Neuronal stem cell (in vitro differentiated cells): Measurements from ENCODE around the gene RAP1GAP.

Experiments
- DNase-seq: peaks from one replicate; pipeline ENCODE4 v3.0.0-alpha.2; 2013; ENCODE audit warnings: low spot score
- H2AFZ ChIP-seq: one replicate; pipeline ENCODE4 v1.6.1; 2013; ENCODE audit warnings: mild to moderate bottlenecking, low read length, inconsistent platforms
- H2AK5ac ChIP-seq: 2 replicates; pipeline ENCODE4 v1.6.1; 2013; ENCODE audit warnings: low read depth, mild to moderate bottlenecking, inconsistent platforms, low read length, moderate library complexity, mixed read lengths
- H2BK120ac ChIP-seq: 2 replicates; pipeline ENCODE4 v1.6.1; 2013; ENCODE audit warnings: low read depth, mild to moderate bottlenecking, inconsistent platforms, low read length, moderate library complexity, mixed read lengths
- H2BK12ac ChIP-seq: one replicate; pipeline ENCODE4 v1.6.1; 2013; ENCODE audit warnings: low read length, inconsistent platforms
- H2BK15ac ChIP-seq: 2 replicates; pipeline ENCODE4 v1.6.1; 2013; ENCODE audit warnings: mild to moderate bottlenecking, low read length, inconsistent platforms, mixed read lengths
- H2BK5ac ChIP-seq: one replicate; pipeline ENCODE4 v1.6.1; 2013; ENCODE audit warnings: inconsistent platforms, mild to moderate bottlenecking, low read length, moderate library complexity
- H3K14ac ChIP-seq: one replicate; pipeline ENCODE4 v1.6.1; 2013; ENCODE audit warnings: low read length, inconsistent platforms
- H3K18ac ChIP-seq: 2 replicates; pipeline ENCODE4 v1.6.1; 2013; ENCODE audit warnings: low read length, inconsistent platforms
- H3K23ac ChIP-seq: 2 replicates; pipeline ENCODE4 v1.6.1; 2013; ENCODE audit warnings: low read depth, mild to moderate bottlenecking, mixed read lengths, low read length, inconsistent platforms; ENCODE audit not compliant: poor library complexity
- H3K27ac ChIP-seq: replicated peaks from 3 replicates; pipeline ENCODE4 v1.5.1; 2013; ENCODE audit warnings: low read length, inconsistent platforms
- H3K27me3 ChIP-seq, 3 experiments: 2 replicates each; pipeline ENCODE4 v1.6.1; 2013; ENCODE audit warnings: low read length in 3 of 3, mild to moderate bottlenecking in 2 of 3, inconsistent platforms in 1 of 3, low read depth in 1 of 3, mixed read lengths in 1 of 3, moderate library complexity in 1 of 3; ENCODE audit not compliant: control insufficient read depth in 3 of 3, insufficient read depth in 3 of 3
- H3K36me3 ChIP-seq, 2 donors: replicated peaks in 1 of 2; 2 replicates each; pipeline ENCODE4 v1.6.1; 2013; ENCODE audit warnings: low read length in 2 of 2; ENCODE audit not compliant: control insufficient read depth in 2 of 2, insufficient read depth in 2 of 2
- H3K4ac ChIP-seq: 2 replicates; pipeline ENCODE4 v1.6.1; 2013; ENCODE audit warnings: inconsistent platforms, mild to moderate bottlenecking, low read length, moderate library complexity
- H3K4me1 ChIP-seq, 2 donors: 1 replicate in 1 of 2; 2 replicates in 1 of 2; pipeline ENCODE4 v1.6.1; 2013; ENCODE audit warnings: low read length in 2 of 2, low read depth in 1 of 2; ENCODE audit not compliant: control insufficient read depth in 2 of 2, insufficient read depth in 1 of 2
- H3K4me2 ChIP-seq: one replicate; pipeline ENCODE4 v1.6.1; 2013; ENCODE audit warnings: mild to moderate bottlenecking, low read length, inconsistent platforms; ENCODE audit not compliant: insufficient read depth, poor library complexity, severe bottlenecking
- H3K4me3 ChIP-seq, 2 donors: 2 replicates each; pipeline ENCODE4 v1.5.1; 2013; ENCODE audit warnings: low read length in 2 of 2, mild to moderate bottlenecking in 2 of 2, inconsistent platforms in 1 of 2, moderate library complexity in 1 of 2
- H3K79me1 ChIP-seq: one replicate; pipeline ENCODE4 v1.6.1; 2013; ENCODE audit warnings: low read depth, mild to moderate bottlenecking, inconsistent platforms, low read length, moderate library complexity
- H3K9ac ChIP-seq: one replicate; pipeline ENCODE4 v1.6.1; 2013; ENCODE audit warnings: mild to moderate bottlenecking, low read depth, low read length, inconsistent platforms; ENCODE audit not compliant: poor library complexity
- H3K9me3 ChIP-seq, 2 donors: replicated peaks in 1 of 2; 2 replicates each; pipeline versions ENCODE3 to v1.6.1; 2013; ENCODE audit warnings: low read length in 2 of 2, mild to moderate bottlenecking in 2 of 2, inconsistent platforms in 1 of 2, low read depth in 1 of 2, mixed read lengths in 1 of 2, moderate library complexity in 1 of 2; ENCODE audit not compliant: control insufficient read depth in 2 of 2, insufficient read depth in 1 of 2
- H4K8ac ChIP-seq: one replicate; pipeline ENCODE4 v1.6.1; 2013; ENCODE audit warnings: low read depth, mild to moderate bottlenecking, inconsistent platforms, low read length, moderate library complexity
- H4K91ac ChIP-seq: one replicate; pipeline ENCODE4 v1.6.1; 2013; ENCODE audit warnings: low read length, low read depth, mild to moderate bottlenecking, inconsistent platforms; ENCODE audit not compliant: poor library complexity
- WGBS, 2 donors: extraction: QIAGEN DNeasy Blood & Tissue Kit; methylation state at CpG; one replicate each; pipeline ENCODE4 v1.1.7; 2013; ENCODE audit warnings: missing lambda C conversion rate in 2 of 2, mixed read lengths in 1 of 2; ENCODE audit not compliant: insufficient read length in 2 of 2, insufficient replicate concordance in 1 of 2; ENCODE audit errors: extremely low coverage in 2 of 2; 5-methylcytosine and 5-hydroxymethylcytosine counted together

The RAP1GAP gene

GRCh38 chr1:21574466-21575151, 94.5 kb downstream of the RAP1GAP start:
- peaks cover 14 to 19% of the 10 kb centered on the region in 2 donors for H3K4me1 ChIP-seq
- no peaks in the 10 kb centered on the region for H3K79me1 ChIP-seq
- no CpG with 5 or more reads among the region's 31 CpGs for WGBS, 2 donors
- H2BK120ac ChIP-seq = no peak overlapping the region
- H2BK15ac ChIP-seq = no peak overlapping the region
- H3K4me2 ChIP-seq = peak overlapping the region; percentile 27
- peak overlapping the region; percentile 80 for H3K27ac ChIP-seq
- peak overlapping the region; percentile 78 for H3K18ac ChIP-seq
- peak overlapping the region; percentile 41 for H4K91ac ChIP-seq
- H3K23ac ChIP-seq = no peak overlapping the region
- H3K14ac ChIP-seq = no peak overlapping the region
- H3K4me3 ChIP-seq = no peak overlapping the region
- peak overlapping the region; percentile 9 for H3K9ac ChIP-seq
- DNase-seq = peak; percentile 57
- H2BK12ac ChIP-seq = no peak overlapping the region
- H2AFZ ChIP-seq = peak overlapping the region; percentile 93
- peaks cover 0 to 2% of the 10 kb centered on the region in 2 donors for H3K9me3 ChIP-seq
- H3K4ac ChIP-seq = peak overlapping the region; percentile 84
- peak overlapping the region; percentile 16 for H2AK5ac ChIP-seq
- H3K36me3 ChIP-seq = peaks cover 0 to 8% of the 10 kb centered on the region in 2 donors
- H2BK5ac ChIP-seq = peak overlapping the region; percentile 63
- H4K8ac ChIP-seq = no peak overlapping the region
- H3K27me3 ChIP-seq = peaks cover 0 to 6% (median 0%) of the 10 kb centered on the region in 3 experiments

GRCh38 chr1:21573971-21574465, 95.1 kb downstream of the RAP1GAP start:
- H3K27ac ChIP-seq = peak overlapping the region; percentile 80
- no peak overlapping the region for H3K9ac ChIP-seq
- peaks cover 0 to 8% of the 10 kb centered on the region in 2 donors for H3K36me3 ChIP-seq
- H3K27me3 ChIP-seq = peaks cover 0 to 3% (median 0%) of the 10 kb centered on the region in 3 experiments
- H2BK120ac ChIP-seq = no peak overlapping the region
- no peak overlapping the region for H3K14ac ChIP-seq
- H2BK5ac ChIP-seq = no peak overlapping the region
- no CpG with 5 or more reads among the region's 11 CpGs for WGBS, 2 donors
- H3K18ac ChIP-seq = no peak overlapping the region
- H2BK12ac ChIP-seq = no peak overlapping the region
- H3K4me3 ChIP-seq = no peak overlapping the region
- no peak overlapping the region for H4K8ac ChIP-seq
- no peak overlapping the region for H3K23ac ChIP-seq
- no peak overlapping the region for H2AK5ac ChIP-seq
- H2AFZ ChIP-seq = peak overlapping the region; percentile 93
- peaks cover 15 to 19% of the 10 kb centered on the region in 2 donors for H3K4me1 ChIP-seq
- no peak overlapping the region for H3K4ac ChIP-seq
- H4K91ac ChIP-seq = no peak overlapping the region
- H3K9me3 ChIP-seq = peaks cover 0 to 2% of the 10 kb centered on the region in 2 donors
- no peaks in the 10 kb centered on the region for H3K79me1 ChIP-seq
- H2BK15ac ChIP-seq = no peak overlapping the region
- DNase-seq = peak; percentile 55
- H3K4me2 ChIP-seq = peak overlapping the region; percentile 27

GRCh38 chr1:21573475-21573874, 95.7 kb downstream of the RAP1GAP start:
- Histone ChIP-seq H3K14ac (no peak overlapping the region), H3K4ac (no peak overlapping the region), H2AK5ac (no peak overlapping the region), H3K9ac (no peak overlapping the region), H2BK12ac (no peak overlapping the region), H2BK15ac (no peak overlapping the region), H2AFZ (no peak overlapping the region), H2BK120ac (no peak overlapping the region), H3K23ac (no peak overlapping the region), H3K4me1 (peaks cover 20 to 21% of the 10 kb centered on the region in 2 donors), H3K18ac (peak overlapping the region; percentile 40), H3K27ac (no peak overlapping the region), H3K36me3 (peaks cover 0 to 8% of the 10 kb centered on the region in 2 donors), H3K9me3 (peaks cover 0 to 2% of the 10 kb centered on the region in 2 donors), H4K91ac (no peak overlapping the region), H3K79me1 (no peaks in the 10 kb centered on the region), H3K4me2 (no peak overlapping the region), H3K4me3 (peak overlapping the region in 1 of 2 donors; percentile 36), H2BK5ac (no peak overlapping the region), H3K27me3 (peaks cover 0 to 3% (median 0%) of the 10 kb centered on the region in 3 experiments), H4K8ac (no peak overlapping the region)
- DNase-seq = no peak
- WGBS, 2 donors = no CpG with 5 or more reads among the region's 11 CpGs

- Histone ChIP-seq H4K91ac (peak overlapping the region; percentile 54), H4K8ac (no peak overlapping the region), H2AFZ (no peak overlapping the region), H2BK12ac (no peak overlapping the region), H3K23ac (peak overlapping the region; percentile 75), H3K27me3 (peaks cover 0 to 3% (median 0%) of the 10 kb centered on the region in 3 experiments), H3K36me3 (peaks cover 0 to 12% of the 10 kb centered on the region in 2 donors), H3K27ac (no peak overlapping the region), H2AK5ac (peak overlapping the region; percentile 33), H2BK120ac (no peak overlapping the region), H3K4me1 (peaks cover 21 to 22% of the 10 kb centered on the region in 2 donors), H3K9me3 (peaks cover 0 to 2% of the 10 kb centered on the region in 2 donors), H3K4me2 (no peak overlapping the region), H2BK15ac (no peak overlapping the region), H3K4ac (peak overlapping the region; percentile 79), H3K4me3 (no peak overlapping the region), H3K9ac (no peak overlapping the region), H3K14ac (no peak overlapping the region), H2BK5ac (peak overlapping the region; percentile 58), H3K79me1 (no peaks in the 10 kb centered on the region), H3K18ac (peak overlapping the region; percentile 28)
- no CpG with 5 or more reads among the region's 13 CpGs for WGBS, 2 donors
- no peak for DNase-seq
Measured at GRCh38 chr1:21572735-21573277, 96.4 kb downstream of the RAP1GAP start.
